IMR-90 (cell line): ENCODE measurements around the gene COL12A1. TPM values are rescaled to one million over a fixed set of nuclear protein-coding genes. Genes with fewer than 3 reads are reported as not detected.

ENCODE experiments used
- ATAC-seq: fragments of 200-7000 bp; cut with Tn5 transposase; 2 replicates; pipeline ENCODE4 v1.9.1; 2020; ENCODE audit warnings: low read depth, mild to moderate bottlenecking, moderate library complexity
- BruUV-seq: library from RNA; stranded (reverse); fragments of 400-500 nt; replicated peaks from 2 replicates; lab custom pipeline; 2021; lab: Mats Ljungman, UMichigan
- CTCF ChIA-PET: fragments of 300-600 bp; formaldehyde crosslinking; extraction: SDS; loops from one replicate; lab custom pipeline; 2021; ENCODE audit warnings: antibody characterized with exemption; lab: Yijun Ruan, JAX
- POLR2A ChIA-PET: fragments of 300-600 bp; sonication (Branson Sonifier 250); formaldehyde crosslinking; loops from one replicate; lab custom pipeline; 2022; ENCODE audit warnings: antibody characterized with exemption; ENCODE audit not compliant: unreplicated experiment; lab: Charles Lee
- DNase-seq: peaks from one replicate; pipeline ENCODE4 v3.0.0; 2013
- H2AFZ ChIP-seq: replicated peaks from 2 replicates; pipeline ENCODE3; 2013; ENCODE audit warnings: low read length, mild to moderate bottlenecking; ENCODE audit not compliant: poor library complexity
- H2AK5ac ChIP-seq: 2 replicates; pipeline ENCODE4 v1.6.1; 2013; ENCODE audit warnings: low read depth, low read length, inconsistent platforms
- H2AK9ac ChIP-seq: replicated peaks from 2 replicates; pipeline ENCODE3; 2013; ENCODE audit warnings: mild to moderate bottlenecking, low read depth, low read length, moderate library complexity; ENCODE audit not compliant: poor library complexity
- H2BK120ac ChIP-seq: 2 replicates; pipeline ENCODE4 v1.6.1; 2013; ENCODE audit warnings: low read depth, low read length, inconsistent platforms
- H2BK15ac ChIP-seq: 3 replicates; pipeline ENCODE4 v1.6.1; 2013; ENCODE audit warnings: low read depth, low read length, inconsistent platforms
- H2BK20ac ChIP-seq: 2 replicates; pipeline ENCODE4 v1.6.1; 2013; ENCODE audit warnings: low read depth, mild to moderate bottlenecking, inconsistent platforms, low read length, moderate library complexity
- H2BK5ac ChIP-seq: 2 replicates; pipeline ENCODE4 v1.6.1; 2013; ENCODE audit warnings: mild to moderate bottlenecking, low read depth, low read length, inconsistent platforms; ENCODE audit not compliant: poor library complexity, severe bottlenecking
- H3K14ac ChIP-seq: replicated peaks from 2 replicates; pipeline ENCODE4 v1.6.1; 2013; ENCODE audit warnings: low read depth, low read length, inconsistent platforms
- H3K18ac ChIP-seq: 2 replicates; pipeline ENCODE4 v1.6.1; 2013; ENCODE audit warnings: low read depth, low read length, control low read depth
- H3K23ac ChIP-seq: 2 replicates; pipeline ENCODE4 v1.6.1; 2013; ENCODE audit warnings: low read depth, low read length, inconsistent platforms
- H3K27ac ChIP-seq: 2 replicates; pipeline ENCODE4 v1.5.1; 2013; ENCODE audit warnings: mild to moderate bottlenecking, control low read depth, low read length; ENCODE audit not compliant: insufficient read depth
- H3K27me3 ChIP-seq: 2 replicates; pipeline ENCODE4 v1.6.1; 2013; ENCODE audit warnings: low read length; ENCODE audit not compliant: control insufficient read depth, insufficient read depth
- H3K36me3 ChIP-seq: 2 replicates; pipeline ENCODE4 v1.6.1; 2013; ENCODE audit warnings: low read length, mixed read lengths; ENCODE audit not compliant: control insufficient read depth, insufficient read depth
- H3K4ac ChIP-seq: 2 replicates; pipeline ENCODE4 v1.6.1; 2013; ENCODE audit warnings: low read depth, low read length, inconsistent platforms
- H3K4me1 ChIP-seq: 2 replicates; pipeline ENCODE4 v1.6.1; 2013; ENCODE audit warnings: low read length, mixed read lengths; ENCODE audit not compliant: control insufficient read depth, insufficient read depth
- H3K4me2 ChIP-seq: 2 replicates; pipeline ENCODE4 v1.6.1; 2013; ENCODE audit warnings: low read depth, mild to moderate bottlenecking, control low read depth, low read length, moderate library complexity
- H3K4me3 ChIP-seq: 2 replicates; pipeline ENCODE4 v1.5.1; 2013; ENCODE audit warnings: low read depth, mild to moderate bottlenecking, control low read depth, low read length, moderate library complexity; ENCODE audit not compliant: insufficient read depth
- H3K56ac ChIP-seq: 2 replicates; pipeline ENCODE4 v1.6.1; 2013; ENCODE audit warnings: low read length, inconsistent platforms; ENCODE audit not compliant: insufficient read depth; ENCODE audit errors: extremely low read depth
- H3K79me1 ChIP-seq, 2 experiments: 2 replicates each; pipeline ENCODE4 v1.6.1; 2013; ENCODE audit warnings: low read length in 2 of 2, inconsistent platforms in 1 of 2, low read depth in 1 of 2
- H3K9ac ChIP-seq: 2 replicates; pipeline ENCODE4 v1.6.1; 2013; ENCODE audit warnings: low read depth, low read length, control low read depth
- H3K9me1 ChIP-seq: 2 replicates; pipeline ENCODE4 v1.6.1; 2013; ENCODE audit warnings: low read length, inconsistent platforms; ENCODE audit not compliant: insufficient read depth
- H3K9me3 ChIP-seq: 2 replicates; pipeline ENCODE4 v1.6.1; 2013; ENCODE audit warnings: low read length; ENCODE audit not compliant: control insufficient read depth, insufficient read depth
- H4K20me1 ChIP-seq: 2 replicates; pipeline ENCODE4 v1.6.1; 2013; ENCODE audit warnings: low read length, inconsistent platforms; ENCODE audit not compliant: insufficient read depth
- H4K5ac ChIP-seq: 2 replicates; pipeline ENCODE4 v1.6.1; 2013; ENCODE audit warnings: mild to moderate bottlenecking, low read depth, low read length, control low read depth
- H4K8ac ChIP-seq, 2 experiments: 2 replicates each; pipeline ENCODE4 v1.6.1; 2013; ENCODE audit warnings: low read depth in 2 of 2, low read length in 2 of 2, control low read depth in 1 of 2, inconsistent platforms in 1 of 2
- H4K91ac ChIP-seq: 2 replicates; pipeline ENCODE4 v1.6.1; 2013; ENCODE audit warnings: low read depth, low read length, inconsistent platforms; ENCODE audit not compliant: insufficient read depth
- CEBPB ChIP-seq: IDR thresholded peaks from 2 replicates; pipeline ENCODE4 v1.6.1; 2012; ENCODE audit warnings: low read depth, low read length, improper control_type of control experiment
- CHD1 ChIP-seq: IDR thresholded peaks from 2 replicates; pipeline ENCODE4 v1.6.1; 2012; ENCODE audit warnings: low read depth, low read length, improper control_type of control experiment
- FOS ChIP-seq: fragments of 150-350 bp; IDR thresholded peaks from 2 replicates; pipeline ENCODE4 v1.6.1; 2016; ENCODE audit warnings: low read depth, low read length
- MXI1 ChIP-seq: IDR thresholded peaks from 2 replicates; pipeline ENCODE4 v1.6.1; 2012; ENCODE audit warnings: low read depth, mild to moderate bottlenecking, low read length, moderate library complexity, borderline replicate concordance
- NFE2L2 ChIP-seq: fragments of 150-350 bp; IDR thresholded peaks from 2 replicates; pipeline ENCODE4 v1.6.1; 2016; ENCODE audit warnings: low read depth, mild to moderate bottlenecking, low read length
- RAD21 ChIP-seq: IDR thresholded peaks from 2 replicates; pipeline ENCODE4 v1.6.1; 2012; ENCODE audit warnings: low read length, improper control_type of control experiment
- RCOR1 ChIP-seq: IDR thresholded peaks from 2 replicates; pipeline ENCODE4 v1.6.1; 2012; ENCODE audit warnings: mild to moderate bottlenecking, low read length, improper control_type of control experiment; ENCODE audit not compliant: insufficient replicate concordance
- RFX5 ChIP-seq: IDR thresholded peaks from 2 replicates; pipeline ENCODE4 v1.8.0; 2012; ENCODE audit warnings: low read depth, mild to moderate bottlenecking, low read length, moderate library complexity
- WGBS, 2 experiments: methylation state at CpG; one replicate each; pipeline versions ENCODE4 v1.1.5 to v1.1.7; 2013; ENCODE audit warnings: missing lambda C conversion rate in 2 of 2; ENCODE audit not compliant: insufficient read length in 1 of 2; ENCODE audit errors: extremely low coverage in 2 of 2; 5-methylcytosine and 5-hydroxymethylcytosine counted together
- dilution Hi-C: fragments of 300-500 bp; cut with HindIII; formaldehyde crosslinking; loops from one replicate; pipeline ENCODE4 v1.14.3; 2018; ENCODE audit warnings: low sequenced_read_pairs; ENCODE audit not compliant: unreplicated experiment
- in situ Hi-C: fragments of 300-500 bp; cut with MboI; formaldehyde crosslinking; loops from 3 replicates; pipeline ENCODE4 v1.14.3; 2019; ENCODE audit warnings: low sequenced_read_pairs, inconsistent platforms, mixed read lengths
- intact Hi-C: fragments of 100-400 bp; cut with micrococcal nuclease; formaldehyde crosslinking; loops from 2 replicates; pipeline ENCODE4 v1.10.0; 2022
- polyA plus RNA-seq, 3 experiments: library from polyadenylated mRNA; depleted of rRNA; stranded (reverse); fragments of >200 nt; gene quantifications; 2 replicates each; pipeline ENCODE4 v1.2.3, GENCODE V29; 2012; ENCODE audit warnings: low replicate concordance in 1 of 3
- total RNA-seq: library from RNA; depleted of rRNA; stranded (reverse); fragments of >200 nt; gene quantifications from 2 replicates; pipeline ENCODE4 v1.2.3, GENCODE V29; 2012
- TF ChIP-seq, protein P1 (sequence below): fragments of 150-350 bp; IDR thresholded peaks from 2 replicates; pipeline ENCODE4 v1.6.1; 2017; ENCODE audit warnings: mild to moderate bottlenecking, antibody characterized with exemption, low read length, low read depth
- TF ChIP-seq, protein P2 (sequence below): conservative IDR thresholded peaks from 2 replicates; pipeline ENCODE4 v1.5.1; 2012; ENCODE audit warnings: mild to moderate bottlenecking, low read depth, low read length, improper control_type of control experiment

COL12A1 gene
- total and polyA plus RNA-seq, 2 of the 4 experiments (the other 2 are of a cell fraction), result 350 to 452 TPM

DNA sequence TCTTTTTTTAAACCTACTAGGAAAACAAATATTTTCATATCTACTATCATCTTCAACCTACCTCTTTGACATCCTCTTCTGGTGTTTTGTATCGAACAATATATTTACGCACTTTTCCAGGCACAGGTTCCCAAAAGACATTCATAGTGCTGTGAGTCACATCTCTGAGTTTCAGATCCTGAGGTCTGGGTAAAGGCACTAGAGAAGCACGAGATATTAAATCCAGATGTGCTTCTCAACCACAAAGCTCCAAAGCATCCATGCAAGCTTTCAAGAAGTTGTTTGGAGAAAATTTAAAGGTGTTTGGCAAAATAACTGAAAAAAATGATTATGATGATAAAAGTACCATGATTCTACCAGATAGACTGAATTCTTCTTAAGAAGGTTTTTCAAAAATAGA is 62.7 kb downstream of the COL12A1 start:
- Histone ChIP-seq H3K23ac (no peak overlapping the region), H4K8ac (no peak overlapping the region; a peak in 1 of 4 replicates), H3K56ac (no peak overlapping the region), H3K27ac (peak overlapping the region; percentile 40; the same call in 1 of the 2 replicates), H3K4me1 (peaks cover 12% of the 10 kb centered on the region; the same call in 1 of the 2 replicates), H2BK120ac (no peak overlapping the region), H4K20me1 (peaks cover 9% of the 10 kb centered on the region; the same call in 1 of the 2 replicates), H2BK15ac (no peak overlapping the region), H3K14ac (no peak overlapping the region), H3K18ac (no peak overlapping the region; the same call in 1 of the 2 replicates), H3K4ac (no peak overlapping the region), H3K9me3 (no peaks in the 10 kb centered on the region), H2AK5ac (no peak overlapping the region), H3K9me1 (peaks cover 21% of the 10 kb centered on the region), H2AK9ac (no peak overlapping the region), H2AFZ (no peak overlapping the region), H2BK5ac (peak overlapping the region; percentile 83), H2BK20ac (no peak overlapping the region), H3K4me2 (no peak overlapping the region), H3K36me3 (peaks cover 66% of the 10 kb centered on the region), H3K9ac (no peak overlapping the region), H3K4me3 (no peak overlapping the region), H3K79me1 (peaks cover 37 to 71% of the 10 kb centered on the region in 2 experiments), H4K5ac (no peak overlapping the region), H3K27me3 (no peaks in the 10 kb centered on the region), H4K91ac (no peak overlapping the region)
- POLR2A ChIA-PET, result no interaction called here
- dilution Hi-C loops, result no loop called here
- no CpG with 5 or more reads among the region's 3 CpGs for WGBS, 2 experiments
- in situ Hi-C loops, result no loop called here
- CTCF ChIA-PET, result interaction anchor here (0.7 kb wide), 1 partner anchor 95 kb away, joined by 3 read pairs; no protein-coding TSS in a partner anchor
- peak; percentile 65 for ATAC-seq
- BruUV-seq, result no TSS peak
- no peak for TF ChIP-seq RAD21
- no peak for TF ChIP-seq CHD1
- TF ChIP-seq FOS, result no peak
- TF ChIP-seq, protein P1, sequence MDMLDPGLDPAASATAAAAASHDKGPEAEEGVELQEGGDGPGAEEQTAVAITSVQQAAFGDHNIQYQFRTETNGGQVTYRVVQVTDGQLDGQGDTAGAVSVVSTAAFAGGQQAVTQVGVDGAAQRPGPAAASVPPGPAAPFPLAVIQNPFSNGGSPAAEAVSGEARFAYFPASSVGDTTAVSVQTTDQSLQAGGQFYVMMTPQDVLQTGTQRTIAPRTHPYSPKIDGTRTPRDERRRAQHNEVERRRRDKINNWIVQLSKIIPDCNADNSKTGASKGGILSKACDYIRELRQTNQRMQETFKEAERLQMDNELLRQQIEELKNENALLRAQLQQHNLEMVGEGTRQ, result no peak
- no peak for TF ChIP-seq MXI1
- no peak for TF ChIP-seq NFE2L2
- TF ChIP-seq CEBPB, result no peak
- TF ChIP-seq, protein P2, sequence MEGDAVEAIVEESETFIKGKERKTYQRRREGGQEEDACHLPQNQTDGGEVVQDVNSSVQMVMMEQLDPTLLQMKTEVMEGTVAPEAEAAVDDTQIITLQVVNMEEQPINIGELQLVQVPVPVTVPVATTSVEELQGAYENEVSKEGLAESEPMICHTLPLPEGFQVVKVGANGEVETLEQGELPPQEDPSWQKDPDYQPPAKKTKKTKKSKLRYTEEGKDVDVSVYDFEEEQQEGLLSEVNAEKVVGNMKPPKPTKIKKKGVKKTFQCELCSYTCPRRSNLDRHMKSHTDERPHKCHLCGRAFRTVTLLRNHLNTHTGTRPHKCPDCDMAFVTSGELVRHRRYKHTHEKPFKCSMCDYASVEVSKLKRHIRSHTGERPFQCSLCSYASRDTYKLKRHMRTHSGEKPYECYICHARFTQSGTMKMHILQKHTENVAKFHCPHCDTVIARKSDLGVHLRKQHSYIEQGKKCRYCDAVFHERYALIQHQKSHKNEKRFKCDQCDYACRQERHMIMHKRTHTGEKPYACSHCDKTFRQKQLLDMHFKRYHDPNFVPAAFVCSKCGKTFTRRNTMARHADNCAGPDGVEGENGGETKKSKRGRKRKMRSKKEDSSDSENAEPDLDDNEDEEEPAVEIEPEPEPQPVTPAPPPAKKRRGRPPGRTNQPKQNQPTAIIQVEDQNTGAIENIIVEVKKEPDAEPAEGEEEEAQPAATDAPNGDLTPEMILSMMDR, result no peak
- TF ChIP-seq RFX5, result no peak
- no peak for TF ChIP-seq RCOR1
- DNase-seq, result peak; percentile 90
- intact Hi-C loops, result loop anchor here (5.0 kb wide), 1 partner anchor 34 kb away; no protein-coding TSS in a partner anchor
